Uterus (tissue), 4 donors: ENCODE measurements around the gene SLC4A1. TPM values are rescaled to one million over a fixed set of nuclear protein-coding genes. Genes with fewer than 3 reads are reported as not detected.

Experiments
- DNase-seq, 2 donors: peaks; one replicate each; pipeline ENCODE4 v3.0.0-alpha.2; 2019 to 2020
- H3K27ac ChIP-seq, 2 donors: fragments of 200-600 bp; sonication (generic); 1 replicate in 1 of 2; 2 replicates in 1 of 2; pipeline ENCODE4 v1.5.1; 2016 to 2018
- H3K27me3 ChIP-seq, 2 donors: fragments of 200-600 bp; sonication (generic); one replicate each; pipeline ENCODE4 v1.5.1; 2018 to 2019; ENCODE audit warnings: control low read depth in 1 of 2
- H3K36me3 ChIP-seq, 2 donors: fragments of 200-600 bp; sonication (generic); one replicate each; pipeline ENCODE4 v1.5.1; 2019; ENCODE audit warnings: control low read depth in 1 of 2
- H3K4me1 ChIP-seq, 2 donors: fragments of 200-600 bp; sonication (generic); one replicate each; pipeline ENCODE4 v1.5.1; 2018 to 2019; ENCODE audit warnings: control low read depth in 1 of 2
- H3K4me3 ChIP-seq, 2 donors: fragments of 200-600 bp; sonication (generic); 1 replicate in 1 of 2; 2 replicates in 1 of 2; pipeline ENCODE4 v1.5.1; 2018 to 2019; ENCODE audit warnings: mild to moderate bottlenecking in 1 of 2
- H3K9me3 ChIP-seq, 2 donors: fragments of 200-600 bp; sonication (generic); one replicate each; pipeline ENCODE4 v1.5.1; 2019; ENCODE audit warnings: control low read depth in 1 of 2
- CTCF ChIP-seq, 4 experiments: fragments of 200-600 bp in 2 of 4; fragments of 450-650 bp in 2 of 4; sonication (generic) in 2 of 4; IDR thresholded peaks; one replicate each; pipeline ENCODE4 v1.5.1; 2016 to 2019; ENCODE audit warnings: antibody characterized with exemption in 4 of 4, mild to moderate bottlenecking in 2 of 4, moderate library complexity in 1 of 4
- POLR2A ChIP-seq, 2 donors: fragments of 450-650 bp; IDR thresholded peaks; one replicate each; pipeline ENCODE4 v1.6.1; 2016; ENCODE audit warnings: antibody characterized with exemption in 2 of 2, mild to moderate bottlenecking in 1 of 2, moderate library complexity in 1 of 2
- intact Hi-C: fragments of 100-400 bp; cut with DNase I; formaldehyde crosslinking; loops from one replicate; pipeline ENCODE4 v1.15.1; 2023; ENCODE audit warnings: low total_unique reads
- total RNA-seq, 4 donors: library from RNA; depleted of rRNA in 3 of 4; stranded (reverse); fragments of >200 nt in 3 of 4; gene quantifications; one replicate each; pipeline versions ENCODE4 v1.1.0 to v1.2.4, GENCODE V29; 2014 to 2023
- donor health status: DM: yes; HTN: yes; CAD: no.

SLC4A1 gene
- total RNA-seq, 4 donors from 2014 or later, result 8.4 TPM; not detected in 3

- no peak overlapping the region for H3K27ac ChIP-seq
- no peak for DNase-seq
- TF ChIP-seq POLR2A (IDR thresholded peaks at IDR 0.05) (no peak), CTCF (IDR thresholded peaks at IDR 0.05) (no peak)
- no peaks in the 10 kb centered on the region for H3K4me1 ChIP-seq
- intact Hi-C loops, result no loop called here
- no peaks in the 10 kb centered on the region for H3K36me3 ChIP-seq
- H3K9me3 ChIP-seq, result no peaks in the 10 kb centered on the region
- no peak overlapping the region for H3K4me3 ChIP-seq
- H3K27me3 ChIP-seq, result no peaks in the 10 kb centered on the region
These were observed 35.9 kb downstream of the SLC4A1 start for GRCh38 chr17:44232061-44232460.

- intact Hi-C loops, result no loop called here
- H3K27me3 ChIP-seq, result no peaks in the 10 kb centered on the region
- H3K4me3 ChIP-seq, result no peak overlapping the region
- TF ChIP-seq CTCF (IDR thresholded peaks at IDR 0.05) (no peak), POLR2A (IDR thresholded peaks at IDR 0.05) (no peak)
- H3K9me3 ChIP-seq, result no peaks in the 10 kb centered on the region
- no peaks in the 10 kb centered on the region for H3K4me1 ChIP-seq
- H3K27ac ChIP-seq, result no peak overlapping the region
- DNase-seq, result no peak
- no peaks in the 10 kb centered on the region for H3K36me3 ChIP-seq
These were observed 37.8 kb downstream of the SLC4A1 start for GRCh38 chr17:44230140-44230539.

GRCh38 chr17:44229090-44229489 is 38.8 kb downstream of the SLC4A1 start:
- intact Hi-C loops, result no loop called here
- TF ChIP-seq POLR2A (IDR thresholded peaks at IDR 0.05) (no peak), CTCF (IDR thresholded peaks at IDR 0.05) (no peak)

GRCh38 chr17:44223541-44224071 is 44.3 kb downstream of the SLC4A1 start:
- TF ChIP-seq POLR2A (IDR thresholded peaks at IDR 0.05) (no peak), CTCF (IDR thresholded peaks at IDR 0.05) (no peak)
- H3K9me3 ChIP-seq, result no peaks in the 10 kb centered on the region
- H3K27ac ChIP-seq, result peak overlapping the region; percentile 98 to 100
- no peaks in the 10 kb centered on the region for H3K27me3 ChIP-seq
- H3K36me3 ChIP-seq, result no peaks in the 10 kb centered on the region
- H3K4me1 ChIP-seq, result no peaks in the 10 kb centered on the region
- peak in 1 of 2 donors; percentile 62 for DNase-seq
- intact Hi-C loops, result no loop called here
- H3K4me3 ChIP-seq, result no peak overlapping the region

More at GRCh38 chr17:44229090-44229489, 38.8 kb downstream of the SLC4A1 start:
- H3K27ac ChIP-seq, result no peak overlapping the region
- no peaks in the 10 kb centered on the region for H3K36me3 ChIP-seq
- H3K4me3 ChIP-seq, result no peak overlapping the region
- H3K4me1 ChIP-seq, result no peaks in the 10 kb centered on the region
- no peaks in the 10 kb centered on the region for H3K9me3 ChIP-seq
- DNase-seq, result no peak
- H3K27me3 ChIP-seq, result no peaks in the 10 kb centered on the region

- no peaks in the 10 kb centered on the region for H3K27me3 ChIP-seq
- intact Hi-C loops, result no loop called here
- TF ChIP-seq CTCF (IDR thresholded peaks at IDR 0.05), result peak; percentile 7 to 48 (median 28)
- peak; percentile 65 to 74 for TF ChIP-seq POLR2A (IDR thresholded peaks at IDR 0.05)
These were observed 45.6 kb downstream of the SLC4A1 start for GRCh38 chr17:44222112-44222869.

More at GRCh38 chr17:44222112-44222869, 45.6 kb downstream of the SLC4A1 start:
- no peaks in the 10 kb centered on the region for H3K36me3 ChIP-seq
- DNase-seq, result peak; percentile 81 to 85
- H3K27ac ChIP-seq, result peak overlapping the region; percentile 98 to 100
- H3K4me1 ChIP-seq, result peaks cover 8 to 9% of the 10 kb centered on the region in 2 donors
- peak overlapping the region; percentile 59 to 95 for H3K4me3 ChIP-seq
- H3K9me3 ChIP-seq, result no peaks in the 10 kb centered on the region
